Progenitor cell of endocrine pancreas (in vitro differentiated cells): ENCODE data around the gene GPR37. TPM values are rescaled to one million over a fixed set of nuclear protein-coding genes. Genes with fewer than 3 reads are reported as not detected.

Experiments
- DNase-seq: peaks from one replicate; pipeline ENCODE4 v3.0.0; 2021; ENCODE audit warnings: low spot score; ENCODE audit not compliant: unreplicated experiment
- H3K27ac Mint-ChIP-seq: 2 replicates; pipeline ENCODE4 v1.8.0; 2021; ENCODE audit warnings: mild to moderate bottlenecking, moderate library complexity, mixed read lengths
- H3K27me3 Mint-ChIP-seq: 2 replicates; pipeline ENCODE4 v1.8.0; 2021; ENCODE audit warnings: mixed read lengths
- H3K36me3 Mint-ChIP-seq: 2 replicates; pipeline ENCODE4 v1.8.0; 2022; ENCODE audit warnings: mixed read lengths; ENCODE audit not compliant: insufficient read depth
- H3K4me1 Mint-ChIP-seq: 2 replicates; pipeline ENCODE4 v1.8.0; 2021; ENCODE audit warnings: low read depth, mixed read lengths
- H3K4me3 Mint-ChIP-seq: 2 replicates; pipeline ENCODE4 v1.8.0; 2021; ENCODE audit warnings: low read depth, mild to moderate bottlenecking, moderate library complexity, mixed read lengths
- H3K9me3 Mint-ChIP-seq: 2 replicates; pipeline ENCODE4 v1.8.0; 2021; ENCODE audit warnings: low read depth, mixed read lengths
- CTCF ChIP-seq: fragments of 200-600 bp; sonication (generic); IDR thresholded peaks from one replicate; pipeline ENCODE4 v1.5.0; 2021; ENCODE audit warnings: antibody characterized with exemption, mild to moderate bottlenecking; ENCODE audit not compliant: unreplicated experiment
- total RNA-seq: library from RNA; stranded (reverse); gene quantifications from 2 replicates; pipeline ENCODE4 v1.2.1, GENCODE V29; 2021

The GPR37 gene
- total RNA-seq, 1 donor from 2014 or later = 6.6 TPM

GRCh38 chr7:124698964-124699363 lies 66.6 kb downstream of the GPR37 start:
- no peak overlapping the region for H3K4me3 Mint-ChIP-seq
- no peak for TF ChIP-seq CTCF
- no peaks in the 10 kb centered on the region for H3K36me3 Mint-ChIP-seq
- H3K4me1 Mint-ChIP-seq = no peaks in the 10 kb centered on the region
- no peak overlapping the region for H3K27ac Mint-ChIP-seq
- H3K9me3 Mint-ChIP-seq = no peaks in the 10 kb centered on the region
- no peaks in the 10 kb centered on the region for H3K27me3 Mint-ChIP-seq
- DNase-seq = no peak

- Mint-ChIP-seq H3K27ac (no peak overlapping the region), H3K4me1 (no peaks in the 10 kb centered on the region), H3K9me3 (no peaks in the 10 kb centered on the region), H3K4me3 (no peak overlapping the region), H3K27me3 (no peaks in the 10 kb centered on the region), H3K36me3 (no peaks in the 10 kb centered on the region)
- DNase-seq = no peak
- no peak for TF ChIP-seq CTCF
These were observed 67.8 kb downstream of the GPR37 start for GRCh38 chr7:124697746-124698145.

Other genes starting within 250 kb of the GPR37 start
- 25.9 and 31.1 TPM in 2 replicates for gene POT1, start 164.0 kb upstream of the GPR37 start, total RNA-seq